Mesenchymal stem cell (in vitro differentiated cells and primary cell): Measurements from ENCODE around the gene TGFBR2. TPM values are rescaled to one million over a fixed set of nuclear protein-coding genes. Genes with fewer than 3 reads are reported as not detected.

Source experiments
- DNase-seq: peaks from one replicate; pipeline ENCODE4 v3.0.0-alpha.2; 2013
- H2AFZ ChIP-seq: one replicate; pipeline ENCODE4 v1.6.1; 2013; ENCODE audit warnings: low read depth, mild to moderate bottlenecking, control low read depth, inconsistent platforms, low read length, moderate library complexity
- H2AK5ac ChIP-seq: 2 replicates; pipeline ENCODE4 v1.6.1; 2013; ENCODE audit warnings: low read length, moderate library complexity, mild to moderate bottlenecking, inconsistent platforms; ENCODE audit not compliant: severe bottlenecking
- H2BK120ac ChIP-seq: one replicate; pipeline ENCODE4 v1.6.1; 2013; ENCODE audit warnings: low read depth, mild to moderate bottlenecking, inconsistent platforms, low read length, moderate library complexity
- H2BK12ac ChIP-seq, 2 experiments: one replicate each; pipeline ENCODE4 v1.6.1; 2013; ENCODE audit warnings: inconsistent platforms in 2 of 2, low read length in 2 of 2, mild to moderate bottlenecking in 2 of 2, moderate library complexity in 2 of 2, control low read depth in 1 of 2
- H2BK15ac ChIP-seq: one replicate; pipeline ENCODE4 v1.6.1; 2013; ENCODE audit warnings: mild to moderate bottlenecking, low read depth, inconsistent platforms; ENCODE audit not compliant: poor library complexity, severe bottlenecking
- H2BK5ac ChIP-seq: 2 replicates; pipeline ENCODE4 v1.6.1; 2013; ENCODE audit warnings: low read depth, mild to moderate bottlenecking, low read length, control low read depth, inconsistent platforms; ENCODE audit not compliant: poor library complexity, severe bottlenecking
- H3K14ac ChIP-seq, 2 experiments: one replicate each; pipeline ENCODE4 v1.6.1; 2013; ENCODE audit warnings: inconsistent platforms in 2 of 2, low read length in 2 of 2, control low read depth in 1 of 2, mild to moderate bottlenecking in 1 of 2, moderate library complexity in 1 of 2
- H3K18ac ChIP-seq, 2 experiments: one replicate each; pipeline ENCODE4 v1.6.1; 2013; ENCODE audit warnings: inconsistent platforms in 2 of 2, low read length in 2 of 2, control low read depth in 1 of 2, low read depth in 1 of 2, mild to moderate bottlenecking in 1 of 2
- H3K23ac ChIP-seq, 2 experiments: one replicate each; pipeline ENCODE4 v1.6.1; 2013; ENCODE audit warnings: inconsistent platforms in 2 of 2, low read length in 2 of 2, mild to moderate bottlenecking in 2 of 2, moderate library complexity in 2 of 2, control low read depth in 1 of 2
- H3K27ac ChIP-seq: 2 replicates; pipeline ENCODE4 v1.5.1; 2013; ENCODE audit warnings: mild to moderate bottlenecking, moderate library complexity, low read length, control low read depth, inconsistent platforms; ENCODE audit not compliant: poor library complexity, severe bottlenecking
- H3K27me3 ChIP-seq, 2 experiments: 2 replicates each; pipeline versions ENCODE4 v1.6.1 to v1.7.0; 2013; ENCODE audit warnings: low read length in 2 of 2, mild to moderate bottlenecking in 2 of 2, moderate library complexity in 2 of 2, control low read depth in 1 of 2, inconsistent platforms in 1 of 2; ENCODE audit not compliant: control insufficient read depth in 1 of 2, insufficient read depth in 1 of 2
- H3K36me3 ChIP-seq, 2 experiments: 2 replicates each; pipeline versions ENCODE4 v1.6.1 to v1.7.0; 2013; ENCODE audit warnings: low read length in 2 of 2, control low read depth in 1 of 2, inconsistent platforms in 1 of 2, low read depth in 1 of 2, mild to moderate bottlenecking in 1 of 2; ENCODE audit not compliant: insufficient read depth in 2 of 2, control insufficient read depth in 1 of 2
- H3K4ac ChIP-seq, 2 experiments: one replicate each; pipeline ENCODE4 v1.6.1; 2013; ENCODE audit warnings: inconsistent platforms in 2 of 2, low read length in 2 of 2, mild to moderate bottlenecking in 2 of 2, moderate library complexity in 2 of 2, control low read depth in 1 of 2, low read depth in 1 of 2
- H3K4me1 ChIP-seq: 2 replicates; pipeline ENCODE4 v1.6.1; 2013; ENCODE audit warnings: low read depth, low read length, control low read depth; ENCODE audit not compliant: control insufficient read depth, insufficient read depth
- H3K4me2 ChIP-seq: 2 replicates; pipeline ENCODE4 v1.6.1; 2013; ENCODE audit warnings: low read length, mild to moderate bottlenecking, inconsistent platforms; ENCODE audit not compliant: poor library complexity, severe bottlenecking
- H3K4me3 ChIP-seq, 2 experiments: 2 replicates each; pipeline versions ENCODE4 v1.5.1 to v1.7.0; 2013; ENCODE audit warnings: low read length in 2 of 2, mild to moderate bottlenecking in 2 of 2, control low read depth in 1 of 2, low read depth in 1 of 2; ENCODE audit not compliant: insufficient read depth in 1 of 2
- H3K79me1 ChIP-seq: replicated peaks from 2 replicates; pipeline ENCODE4 v1.6.1; 2013; ENCODE audit warnings: mild to moderate bottlenecking, control low read depth, low read length, inconsistent platforms; ENCODE audit not compliant: poor library complexity, severe bottlenecking
- H3K9ac ChIP-seq: 2 replicates; pipeline ENCODE4 v1.7.0; 2013; ENCODE audit warnings: mild to moderate bottlenecking, low read length, moderate library complexity
- H3K9me3 ChIP-seq: 2 replicates; pipeline ENCODE4 v1.7.0; 2013; ENCODE audit warnings: mild to moderate bottlenecking, low read length; ENCODE audit not compliant: control insufficient read depth
- H4K8ac ChIP-seq: one replicate; pipeline ENCODE4 v1.6.1; 2013; ENCODE audit warnings: inconsistent platforms, mild to moderate bottlenecking, low read length, moderate library complexity
- H4K91ac ChIP-seq: one replicate; pipeline ENCODE4 v1.6.1; 2013; ENCODE audit warnings: mild to moderate bottlenecking, low read length, inconsistent platforms
- WGBS: methylation state at CpG from one replicate; pipeline ENCODE4 v1.1.7; 2013; ENCODE audit warnings: mixed read lengths; 5-methylcytosine and 5-hydroxymethylcytosine counted together
- polyA plus RNA-seq, 2 experiments: library from polyadenylated mRNA; stranded (reverse); fragments of 200-250 nt; gene quantifications; one replicate each; pipeline ENCODE4 v1.2.3, GENCODE V29; 2013

Gene TGFBR2
- 195 TPM for polyA plus RNA-seq (2013, experiment 1 of 2)
- polyA plus RNA-seq (2013, experiment 2 of 2) = 202 TPM

- peaks cover 1% of the 10 kb centered on the region for H3K79me1 ChIP-seq
- peak within 1 kb of the TSS; percentile 100 for H3K18ac ChIP-seq
- H3K27me3 ChIP-seq = no peaks in the 10 kb centered on the region
- H2BK5ac ChIP-seq = peak within 1 kb of the TSS; percentile 98
- H3K14ac ChIP-seq = peak within 1 kb of the TSS; percentile 74 to 100
- peak within 1 kb of the TSS; percentile 93 for H2AK5ac ChIP-seq
- peak within 1 kb of the TSS; percentile 88 for H3K4me2 ChIP-seq
- peak; percentile 99 for DNase-seq
- H3K36me3 ChIP-seq = peaks cover 0 to 13% of the 10 kb centered on the region in 2 experiments
- under 1% methylated on average over 70 of the region's 71 CpGs for WGBS
- peak within 1 kb of the TSS; percentile 100 for H4K8ac ChIP-seq
- peak within 1 kb of the TSS; percentile 77 to 98 for H2BK12ac ChIP-seq
- peak within 1 kb of the TSS; percentile 97 for H3K9ac ChIP-seq
- peak within 1 kb of the TSS; percentile 84 for H3K27ac ChIP-seq
- no peaks in the 10 kb centered on the region for H3K9me3 ChIP-seq
- peak within 1 kb of the TSS; percentile 100 for H4K91ac ChIP-seq
- peak within 1 kb of the TSS; percentile 99 for H2BK120ac ChIP-seq
- H2AFZ ChIP-seq = peak within 1 kb of the TSS; percentile 42
- peak within 1 kb of the TSS; percentile 100 for H2BK15ac ChIP-seq
- peak within 1 kb of the TSS; percentile 100 for H3K4ac ChIP-seq
- H3K4me1 ChIP-seq = peaks cover 5% of the 10 kb centered on the region
- H3K4me3 ChIP-seq = peak within 1 kb of the TSS; percentile 94 to 99
- H3K23ac ChIP-seq = peak within 1 kb of the TSS; percentile 100
These were observed at the start of gene TGFBR2 for GRCh38 chr3:30606301-30607031. Gene TGFBR2 (plus strand): TSS chr3:30606601. CDS start chr3:30606884, 283 bp downstream.

GRCh38 chr3:30557746-30558303, 48.6 kb upstream of the TGFBR2 start:
- Histone ChIP-seq H3K4me2 (no peak overlapping the region), H3K9me3 (no peaks in the 10 kb centered on the region), H3K27me3 (no peaks in the 10 kb centered on the region), H2BK120ac (no peak overlapping the region), H3K23ac (no peak overlapping the region), H3K9ac (no peak overlapping the region), H3K36me3 (no peaks in the 10 kb centered on the region), H2AFZ (no peak overlapping the region), H3K4me3 (no peak overlapping the region), H4K91ac (no peak overlapping the region), H2AK5ac (no peak overlapping the region), H2BK12ac (no peak overlapping the region), H2BK15ac (no peak overlapping the region), H2BK5ac (no peak overlapping the region), H3K4ac (no peak overlapping the region), H3K27ac (no peak overlapping the region), H3K14ac (no peak overlapping the region), H3K18ac (no peak overlapping the region), H4K8ac (no peak overlapping the region), H3K4me1 (peaks cover 2% of the 10 kb centered on the region), H3K79me1 (no peaks in the 10 kb centered on the region)
- WGBS = no CpG with 5 or more reads among the region's 1 CpG
- DNase-seq = no peak

- no peak overlapping the region for H2AK5ac ChIP-seq
- no peak for DNase-seq
- H3K4me3 ChIP-seq = no peak overlapping the region
- no peak overlapping the region for H4K91ac ChIP-seq
- H3K4me2 ChIP-seq = no peak overlapping the region
- no peaks in the 10 kb centered on the region for H3K79me1 ChIP-seq
- no peak overlapping the region for H3K18ac ChIP-seq
- no peaks in the 10 kb centered on the region for H3K27me3 ChIP-seq
- no peaks in the 10 kb centered on the region for H3K4me1 ChIP-seq
- no peak overlapping the region for H2AFZ ChIP-seq
- no peak overlapping the region for H2BK15ac ChIP-seq
- H3K9ac ChIP-seq = no peak overlapping the region
- no peak overlapping the region for H3K4ac ChIP-seq
- H3K23ac ChIP-seq = no peak overlapping the region
- H3K36me3 ChIP-seq = no peaks in the 10 kb centered on the region
- H2BK12ac ChIP-seq = no peak overlapping the region
- no peak overlapping the region for H2BK120ac ChIP-seq
- H3K14ac ChIP-seq = no peak overlapping the region
- no peak overlapping the region for H4K8ac ChIP-seq
- no peak overlapping the region for H3K27ac ChIP-seq
- no CpG with 5 or more reads among the region's 1 CpG for WGBS
- no peak overlapping the region for H2BK5ac ChIP-seq
- H3K9me3 ChIP-seq = no peaks in the 10 kb centered on the region
These were observed 42.4 kb upstream of the TGFBR2 start for GRCh38 chr3:30563956-30564355.

GRCh38 chr3:30567139-30567753, 39.2 kb upstream of the TGFBR2 start:
- no peak overlapping the region for H3K14ac ChIP-seq
- WGBS = 92% methylated on average over 7 of the region's 8 CpGs

More at GRCh38 chr3:30567139-30567753, 39.2 kb upstream of the TGFBR2 start:
- Histone ChIP-seq H2BK15ac (no peak overlapping the region), H3K27ac (no peak overlapping the region), H3K4me1 (no peaks in the 10 kb centered on the region), H2AFZ (no peak overlapping the region), H3K27me3 (no peaks in the 10 kb centered on the region), H3K4me3 (no peak overlapping the region), H3K18ac (no peak overlapping the region), H2BK120ac (no peak overlapping the region), H4K8ac (no peak overlapping the region), H3K9ac (no peak overlapping the region), H3K36me3 (no peaks in the 10 kb centered on the region), H2AK5ac (no peak overlapping the region), H2BK12ac (no peak overlapping the region), H3K23ac (no peak overlapping the region), H3K9me3 (no peaks in the 10 kb centered on the region), H4K91ac (no peak overlapping the region), H3K79me1 (no peaks in the 10 kb centered on the region), H3K4ac (no peak overlapping the region), H3K4me2 (no peak overlapping the region), H2BK5ac (no peak overlapping the region)
- no peak for DNase-seq
